HCT116 (cell line): ENCODE data around the gene FNDC7.

Source experiments
- EGR1 ChIP-seq: IDR thresholded peaks from 2 replicates; pipeline ENCODE4 v1.6.1; 2012; ENCODE audit warnings: low read depth
- EZH2 ChIP-seq: fragments of 200-600 bp; sonication (generic); IDR thresholded peaks from 2 replicates; pipeline ENCODE4 v1.6.1; 2017; ENCODE audit warnings: antibody characterized with exemption, mixed run types
- EZH2phosphoT487 ChIP-seq: fragments of 200-600 bp; IDR thresholded peaks from 2 replicates; pipeline ENCODE4 v1.6.1; 2018; ENCODE audit warnings: antibody characterized with exemption, borderline replicate concordance
- POLR2A ChIP-seq: IDR thresholded peaks from 2 replicates; pipeline ENCODE4 v1.7.0; 2011; ENCODE audit warnings: borderline replicate concordance; ENCODE audit not compliant: insufficient read depth, insufficient read length; ENCODE audit errors: extremely low read depth
- POLR2AphosphoS5 ChIP-seq: IDR thresholded peaks from 2 replicates; pipeline ENCODE4 v1.6.1; 2011; ENCODE audit warnings: mild to moderate bottlenecking, low read depth, low read length, moderate library complexity
- RAD21 ChIP-seq: IDR thresholded peaks from 2 replicates; pipeline ENCODE4 v1.6.1; 2012; ENCODE audit warnings: low read depth, mild to moderate bottlenecking
- ZNF274 ChIP-seq: fragments of 200-500 bp; sonication (Bioruptor generic); IDR thresholded peaks from 2 replicates; pipeline ENCODE4 v1.6.1; 2014; ENCODE audit warnings: mild to moderate bottlenecking, low read depth, low read length, inconsistent platforms
- TF ChIP-seq, protein P1 (sequence below), 3 experiments: fragments of 200-600 bp in 1 of 3; sonication (generic) in 1 of 3; IDR thresholded peaks in 2 of 3; conservative IDR thresholded peaks in 1 of 3; 2 replicates each; pipeline ENCODE4 v1.5.1; 2012 to 2017; ENCODE audit warnings: low read depth in 2 of 3, low read length in 2 of 3, antibody characterized with exemption in 1 of 3, borderline replicate concordance in 1 of 3, control low read depth in 1 of 3, mild to moderate bottlenecking in 1 of 3, mixed read lengths in 1 of 3, mixed run types in 1 of 3, moderate library complexity in 1 of 3; ENCODE audit not compliant: insufficient read depth in 1 of 3
- TF ChIP-seq, protein P2 (sequence below): IDR thresholded peaks from 2 replicates; pipeline ENCODE4 v1.6.1; 2012

DNA sequence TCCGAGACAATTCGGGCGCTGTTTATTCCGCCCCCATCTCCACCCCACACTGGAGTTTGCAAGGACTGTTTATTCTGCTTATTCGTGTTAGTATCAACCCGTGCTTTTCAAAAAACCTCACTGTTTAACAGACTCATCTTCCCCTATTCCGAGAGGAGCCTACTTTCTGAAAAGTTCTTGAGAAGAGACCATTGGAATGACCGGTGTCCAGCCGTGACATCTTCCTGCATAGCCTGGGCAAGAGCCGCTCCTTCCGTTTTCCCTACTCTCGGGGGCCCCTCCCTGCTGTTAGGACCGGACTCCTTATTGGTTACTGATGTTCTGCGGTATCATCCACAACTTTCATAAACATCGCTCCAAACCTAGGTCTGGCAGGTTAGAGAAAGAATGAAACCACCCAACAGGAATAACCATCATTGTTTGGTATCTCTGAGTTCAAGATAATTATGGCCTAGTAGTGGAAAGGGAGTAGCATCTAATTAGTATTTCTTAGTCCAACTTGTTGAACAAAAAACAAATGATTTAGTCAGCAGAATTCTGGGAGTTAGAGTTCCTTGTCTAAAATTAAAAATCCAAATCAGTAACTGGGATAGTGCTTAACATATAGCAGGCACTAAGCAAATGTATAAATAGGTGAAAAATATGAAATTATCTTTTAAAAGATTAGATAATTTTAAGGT is 34.6 kb downstream of the FNDC7 start:
- TF ChIP-seq EZH2 (no peak), RAD21 (no peak), ZNF274 (no peak), POLR2AphosphoS5 (peak; percentile 72), POLR2A (peak; percentile 50), EGR1 (no peak), EZH2phosphoT487 (no peak)
- TF ChIP-seq, protein P1, sequence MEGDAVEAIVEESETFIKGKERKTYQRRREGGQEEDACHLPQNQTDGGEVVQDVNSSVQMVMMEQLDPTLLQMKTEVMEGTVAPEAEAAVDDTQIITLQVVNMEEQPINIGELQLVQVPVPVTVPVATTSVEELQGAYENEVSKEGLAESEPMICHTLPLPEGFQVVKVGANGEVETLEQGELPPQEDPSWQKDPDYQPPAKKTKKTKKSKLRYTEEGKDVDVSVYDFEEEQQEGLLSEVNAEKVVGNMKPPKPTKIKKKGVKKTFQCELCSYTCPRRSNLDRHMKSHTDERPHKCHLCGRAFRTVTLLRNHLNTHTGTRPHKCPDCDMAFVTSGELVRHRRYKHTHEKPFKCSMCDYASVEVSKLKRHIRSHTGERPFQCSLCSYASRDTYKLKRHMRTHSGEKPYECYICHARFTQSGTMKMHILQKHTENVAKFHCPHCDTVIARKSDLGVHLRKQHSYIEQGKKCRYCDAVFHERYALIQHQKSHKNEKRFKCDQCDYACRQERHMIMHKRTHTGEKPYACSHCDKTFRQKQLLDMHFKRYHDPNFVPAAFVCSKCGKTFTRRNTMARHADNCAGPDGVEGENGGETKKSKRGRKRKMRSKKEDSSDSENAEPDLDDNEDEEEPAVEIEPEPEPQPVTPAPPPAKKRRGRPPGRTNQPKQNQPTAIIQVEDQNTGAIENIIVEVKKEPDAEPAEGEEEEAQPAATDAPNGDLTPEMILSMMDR (IDR thresholded peaks at IDR 0.05 in 2 of 3, conservative IDR thresholded peaks at IDR 0.05 in 1 of 3; ENCODE audit: borderline replicate concordance in 1 of 3, insufficient read depth in 1 of 3, low read depth in 2 of 3, low read length in 2 of 3) = no peak
- TF ChIP-seq, protein P2, sequence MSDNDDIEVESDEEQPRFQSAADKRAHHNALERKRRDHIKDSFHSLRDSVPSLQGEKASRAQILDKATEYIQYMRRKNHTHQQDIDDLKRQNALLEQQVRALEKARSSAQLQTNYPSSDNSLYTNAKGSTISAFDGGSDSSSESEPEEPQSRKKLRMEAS = no peak
